ENCODE data around the gene PLD1. TPM values are rescaled to one million over a fixed set of nuclear protein-coding genes. Genes with fewer than 3 reads are reported as not detected.

The PLD1 gene
- total and polyA plus RNA-seq, 8 donors: 3.4 to 43.0 (median 11.0) TPM

DNA sequence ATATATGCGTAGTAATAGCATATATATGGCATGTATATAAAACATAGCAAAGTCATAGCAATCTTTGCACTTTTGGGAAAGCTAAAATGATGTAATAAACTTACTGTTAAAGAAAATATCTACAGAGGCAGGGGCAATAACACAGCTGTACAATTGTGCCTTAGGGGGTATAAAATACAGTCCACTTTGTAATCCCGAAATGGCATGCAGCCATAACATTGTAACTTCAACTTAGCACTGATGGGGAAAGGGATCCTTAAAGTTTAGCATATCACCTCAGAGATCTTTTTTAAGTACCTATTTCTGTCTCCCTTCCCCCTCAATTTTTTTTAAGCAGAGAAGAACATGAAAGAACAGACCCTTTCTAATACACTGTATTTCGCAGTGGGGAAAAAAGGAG, 40.8 kb downstream of the PLD1 start:
- intact Hi-C loops (cut with DNase I; ENCODE audit: low total_unique reads): no loop called here
- H3K4me3 ChIP-seq: no peak overlapping the region
- H3K27ac ChIP-seq: no peak overlapping the region
- no peak for DNase-seq
- no peaks in the 10 kb centered on the region for H3K9me3 ChIP-seq
- H3K36me3 ChIP-seq: no peaks in the 10 kb centered on the region
- no peaks in the 10 kb centered on the region for H3K27me3 ChIP-seq
- 52 to 95% (median 86%) methylated on average over 3 of the region's 3 CpGs for WGBS, 5 donors
- H3K4me1 ChIP-seq: peaks cover 3 to 41% (median 19%) of the 10 kb centered on the region in 4 donors
- TF ChIP-seq POLR2AphosphoS5 (IDR thresholded peaks at IDR 0.05) (no peak), EP300 (IDR thresholded peaks at IDR 0.05) (no peak), POLR2A (IDR thresholded peaks at IDR 0.05) (no peak)
- TF ChIP-seq, protein P1, sequence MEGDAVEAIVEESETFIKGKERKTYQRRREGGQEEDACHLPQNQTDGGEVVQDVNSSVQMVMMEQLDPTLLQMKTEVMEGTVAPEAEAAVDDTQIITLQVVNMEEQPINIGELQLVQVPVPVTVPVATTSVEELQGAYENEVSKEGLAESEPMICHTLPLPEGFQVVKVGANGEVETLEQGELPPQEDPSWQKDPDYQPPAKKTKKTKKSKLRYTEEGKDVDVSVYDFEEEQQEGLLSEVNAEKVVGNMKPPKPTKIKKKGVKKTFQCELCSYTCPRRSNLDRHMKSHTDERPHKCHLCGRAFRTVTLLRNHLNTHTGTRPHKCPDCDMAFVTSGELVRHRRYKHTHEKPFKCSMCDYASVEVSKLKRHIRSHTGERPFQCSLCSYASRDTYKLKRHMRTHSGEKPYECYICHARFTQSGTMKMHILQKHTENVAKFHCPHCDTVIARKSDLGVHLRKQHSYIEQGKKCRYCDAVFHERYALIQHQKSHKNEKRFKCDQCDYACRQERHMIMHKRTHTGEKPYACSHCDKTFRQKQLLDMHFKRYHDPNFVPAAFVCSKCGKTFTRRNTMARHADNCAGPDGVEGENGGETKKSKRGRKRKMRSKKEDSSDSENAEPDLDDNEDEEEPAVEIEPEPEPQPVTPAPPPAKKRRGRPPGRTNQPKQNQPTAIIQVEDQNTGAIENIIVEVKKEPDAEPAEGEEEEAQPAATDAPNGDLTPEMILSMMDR (IDR thresholded peaks at IDR 0.05): no peak

- Histone ChIP-seq H3K36me3 (no peaks in the 10 kb centered on the region), H3K9me3 (no peaks in the 10 kb centered on the region), H3K27me3 (no peaks in the 10 kb centered on the region), H3K27ac (no peak overlapping the region), H3K4me1 (peaks cover 3 to 41% (median 19%) of the 10 kb centered on the region in 4 donors), H3K4me3 (no peak overlapping the region)
- intact Hi-C loops (cut with DNase I; ENCODE audit: low total_unique reads): no loop called here
- TF ChIP-seq EP300 (IDR thresholded peaks at IDR 0.05): no peak
- TF ChIP-seq POLR2A (IDR thresholded peaks at IDR 0.05): no peak
- TF ChIP-seq POLR2AphosphoS5 (IDR thresholded peaks at IDR 0.05): no peak
- TF ChIP-seq, protein P1 (IDR thresholded peaks at IDR 0.05): no peak
- WGBS, 5 donors: 45 to 56% (median 51%) methylated on average over 4 of the region's 4 CpGs
- no peak for DNase-seq
Measured at GRCh38 chr3:171768986-171769385, 41.3 kb downstream of the PLD1 start.

DNA sequence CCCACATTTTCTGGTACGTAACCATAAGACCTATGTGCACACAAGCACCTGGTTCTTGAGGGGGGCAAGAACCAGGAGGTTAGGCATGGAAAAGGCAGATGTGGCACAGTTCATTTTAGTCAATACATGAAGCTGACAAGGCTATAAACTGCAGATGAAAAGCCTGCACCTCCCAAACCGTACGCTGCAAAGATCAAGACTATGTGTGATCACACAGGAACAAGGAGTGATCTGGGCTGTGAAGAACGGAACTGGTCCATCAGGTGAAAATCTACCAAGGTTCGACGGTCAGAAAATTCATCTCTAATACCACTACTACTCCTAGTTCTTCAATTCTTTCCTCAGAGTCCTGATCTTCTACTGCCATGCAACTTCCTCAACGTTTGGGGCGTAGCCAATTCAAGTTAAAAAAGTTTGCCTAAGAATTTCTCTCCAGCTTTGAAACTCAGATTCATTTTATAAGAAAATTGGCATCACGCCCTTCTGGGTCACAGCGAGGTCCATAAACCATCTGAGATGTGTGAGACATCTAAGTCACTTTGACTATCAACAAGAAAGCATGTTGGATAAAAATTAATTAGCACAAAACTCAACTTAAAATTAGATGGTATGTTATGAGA, 41.9 kb downstream of the PLD1 start:
- no peaks in the 10 kb centered on the region for H3K9me3 ChIP-seq
- 73 to 85% (median 78%) methylated on average over 10 of the region's 10 CpGs for WGBS, 5 donors
- peaks cover 3 to 41% (median 19%) of the 10 kb centered on the region in 4 donors for H3K4me1 ChIP-seq
- H3K4me3 ChIP-seq: no peak overlapping the region
- H3K27ac ChIP-seq: no peak overlapping the region
- TF ChIP-seq POLR2AphosphoS5 (IDR thresholded peaks at IDR 0.05) (no peak), POLR2A (IDR thresholded peaks at IDR 0.05) (no peak), EP300 (IDR thresholded peaks at IDR 0.05) (no peak)
- TF ChIP-seq, protein P1 (IDR thresholded peaks at IDR 0.05): no peak
- no peaks in the 10 kb centered on the region for H3K36me3 ChIP-seq
- DNase-seq: peak in 1 of 2 donors; percentile 47
- H3K27me3 ChIP-seq: no peaks in the 10 kb centered on the region
- intact Hi-C loops (cut with DNase I; ENCODE audit: low total_unique reads): no loop called here

DNA sequence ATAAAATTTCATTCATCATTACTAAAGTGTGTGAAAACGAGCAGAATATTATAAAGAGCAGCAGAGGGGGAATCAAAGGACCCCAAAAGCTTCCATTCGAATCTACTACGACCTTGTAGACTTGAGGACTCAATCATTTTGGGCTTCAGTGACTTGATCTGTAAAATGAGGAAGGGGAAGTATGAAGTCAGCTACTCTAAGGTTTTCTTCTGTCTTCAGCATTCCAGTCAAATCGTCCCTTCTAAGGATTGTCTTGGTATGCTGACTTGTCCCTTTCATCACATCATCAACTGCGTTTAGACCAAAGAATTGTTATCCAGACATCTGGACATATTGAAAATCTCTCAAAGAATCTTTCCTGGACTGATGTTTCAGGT, 44.8 kb downstream of the PLD1 start:
- Histone ChIP-seq H3K36me3 (no peaks in the 10 kb centered on the region), H3K9me3 (no peaks in the 10 kb centered on the region), H3K4me1 (peaks cover 0 to 18% (median 4%) of the 10 kb centered on the region in 4 donors), H3K4me3 (no peak overlapping the region), H3K27me3 (no peaks in the 10 kb centered on the region), H3K27ac (no peak overlapping the region)
- no peak for DNase-seq
- TF ChIP-seq, protein P1 (IDR thresholded peaks at IDR 0.05): no peak
- no peak for TF ChIP-seq POLR2A (IDR thresholded peaks at IDR 0.05)
- no peak for TF ChIP-seq POLR2AphosphoS5 (IDR thresholded peaks at IDR 0.05)
- TF ChIP-seq EP300 (IDR thresholded peaks at IDR 0.05): no peak
- 77 to 90% (median 86%) methylated on average over 5 of the region's 5 CpGs for WGBS, 5 donors
- intact Hi-C loops (cut with DNase I; ENCODE audit: low total_unique reads): no loop called here
